Body of pancreas (tissue), 4 donors: Measurements from ENCODE around the gene CLEC16A. TPM values are rescaled to one million over a fixed set of nuclear protein-coding genes. Genes with fewer than 3 reads are reported as not detected.

Experiments used
- ATAC-seq: fragments of 150-250 bp; one replicate; pipeline ENCODE4 v1.9.1; 2016
- DNase-seq, 4 donors: peaks; one replicate each; pipeline ENCODE4 v3.0.0-alpha.2; 2019
- H3K27ac ChIP-seq, 4 donors: fragments of 200-600 bp; sonication (generic); 1 replicate in 3 of 4; 2 replicates in 1 of 4; pipeline versions ENCODE4 v1.5.1 to v1.6.1; 2016 to 2019; ENCODE audit warnings: mild to moderate bottlenecking in 1 of 4, mixed read lengths in 1 of 4, moderate library complexity in 1 of 4
- H3K27me3 ChIP-seq, 2 donors: fragments of 200-600 bp; sonication (generic); one replicate each; pipeline ENCODE4 v1.6.0; 2016; ENCODE audit warnings: mild to moderate bottlenecking in 1 of 2
- H3K36me3 ChIP-seq, 2 donors: fragments of 200-600 bp; sonication (generic); replicated peaks in 1 of 2; 2 replicates each; pipeline ENCODE4 v1.5.1; 2016; ENCODE audit warnings: low read depth in 2 of 2; ENCODE audit not compliant: insufficient read depth in 1 of 2
- H3K4me1 ChIP-seq: fragments of 200-600 bp; sonication (generic); one replicate; pipeline ENCODE4 v1.6.0; 2016
- H3K4me3 ChIP-seq, 2 donors: fragments of 200-600 bp; sonication (generic); 1 replicate in 1 of 2; 2 replicates in 1 of 2; pipeline ENCODE4 v1.5.1; 2016 to 2019
- H3K9me3 ChIP-seq, 3 donors: fragments of 200-600 bp; sonication (generic); 1 replicate in 2 of 3; 2 replicates in 1 of 3; pipeline ENCODE4 v1.5.1; 2016
- CTCF ChIP-seq, 7 experiments: fragments of 450-650 bp in 4 of 7; fragments of 200-600 bp in 3 of 7; sonication (generic) in 3 of 7; IDR thresholded peaks; one replicate each; pipeline ENCODE4 v1.5.1; 2016 to 2019; ENCODE audit warnings: antibody characterized with exemption in 7 of 7
- POLR2A ChIP-seq, 3 donors: fragments of 450-650 bp; IDR thresholded peaks; one replicate each; pipeline ENCODE4 v1.6.1; 2016; ENCODE audit warnings: antibody characterized with exemption in 3 of 3, mild to moderate bottlenecking in 2 of 3
- WGBS, 2 donors: methylation state at CpG; one replicate each; pipeline ENCODE4 v1.1.5; 2017; 5-methylcytosine and 5-hydroxymethylcytosine counted together
- intact Hi-C: fragments of 100-400 bp; cut with DNase I; formaldehyde crosslinking; loops from one replicate; pipeline ENCODE4 v1.15.1; 2023
- total RNA-seq, 2 donors: library from RNA; depleted of rRNA; stranded (reverse); fragments of >200 nt; gene quantifications; one replicate each; pipeline ENCODE4 v1.1.0, GENCODE V29; 2016

Gene CLEC16A
- total RNA-seq, 2 donors from 2014 or later = 15.0 to 21.4 TPM

GRCh38 chr16:11060364-11060763, 116.0 kb downstream of the CLEC16A start:
- Histone ChIP-seq H3K4me1 (no peaks in the 10 kb centered on the region), H3K27me3 (no peaks in the 10 kb centered on the region), H3K4me3 (no peak overlapping the region), H3K36me3 (peaks cover 0 to 7% of the 10 kb centered on the region in 2 donors), H3K27ac (no peak overlapping the region), H3K9me3 (no peaks in the 10 kb centered on the region)
- ATAC-seq (no peak), DNase-seq (no peak)
- TF ChIP-seq CTCF (IDR thresholded peaks at IDR 0.05) = no peak
- TF ChIP-seq POLR2A (IDR thresholded peaks at IDR 0.05) = no peak
- WGBS, 2 donors = 93 to 98% methylated on average over 3 to 4 of the region's 4 CpGs
- intact Hi-C loops = no loop called here

- TF ChIP-seq CTCF (IDR thresholded peaks at IDR 0.05) = no peak
- TF ChIP-seq POLR2A (IDR thresholded peaks at IDR 0.05) = no peak
- intact Hi-C loops = no loop called here
- Histone ChIP-seq H3K4me1 (no peaks in the 10 kb centered on the region), H3K27me3 (no peaks in the 10 kb centered on the region), H3K36me3 (peaks cover 0 to 7% of the 10 kb centered on the region in 2 donors), H3K27ac (no peak overlapping the region), H3K9me3 (no peaks in the 10 kb centered on the region), H3K4me3 (no peak overlapping the region)
- DNase-seq (no peak), ATAC-seq (no peak)
- WGBS, 2 donors = 95 to 100% methylated on average over 6 to 7 of the region's 7 CpGs
Observed at GRCh38 chr16:11060842-11061241, 116.5 kb downstream of the CLEC16A start.

GRCh38 chr16:11061629-11062270, 117.4 kb downstream of the CLEC16A start:
- WGBS, 2 donors = 85 to 97% methylated on average over 5 to 6 of the region's 6 CpGs
- Histone ChIP-seq H3K27ac (no peak overlapping the region), H3K9me3 (no peaks in the 10 kb centered on the region), H3K4me1 (no peaks in the 10 kb centered on the region), H3K4me3 (no peak overlapping the region), H3K36me3 (peaks cover 0 to 7% of the 10 kb centered on the region in 2 donors), H3K27me3 (no peaks in the 10 kb centered on the region)
- TF ChIP-seq CTCF (IDR thresholded peaks at IDR 0.05) = no peak
- TF ChIP-seq POLR2A (IDR thresholded peaks at IDR 0.05) = no peak
- intact Hi-C loops = no loop called here
- DNase-seq (no peak), ATAC-seq (no peak)

GRCh38 chr16:11063448-11064201, 119.3 kb downstream of the CLEC16A start:
- Histone ChIP-seq H3K9me3 (no peaks in the 10 kb centered on the region), H3K27ac (no peak overlapping the region), H3K27me3 (no peaks in the 10 kb centered on the region), H3K36me3 (peaks cover 0 to 7% of the 10 kb centered on the region in 2 donors), H3K4me3 (no peak overlapping the region), H3K4me1 (peaks cover 7% of the 10 kb centered on the region)
- ATAC-seq (no peak), DNase-seq (no peak)
- intact Hi-C loops = no loop called here
- TF ChIP-seq CTCF (IDR thresholded peaks at IDR 0.05) (no peak), POLR2A (IDR thresholded peaks at IDR 0.05) (no peak)
- WGBS, 2 donors = 89 to 90% methylated on average over 8 of the region's 8 CpGs
